Endothelial cell of umbilical vein (primary cell): ENCODE data around the gene MEPE. TPM values are rescaled to one million over a fixed set of nuclear protein-coding genes. Genes with fewer than 3 reads are reported as not detected.

Experiments used
- BruUV-seq: library from RNA; stranded (reverse); fragments of 400-500 nt; replicated peaks from 2 replicates; lab custom pipeline; 2021; lab: Mats Ljungman, UMichigan
- CTCF ChIA-PET: fragments of 300-600, 350-600 bp; sonication (Branson Sonifier 250); formaldehyde crosslinking; loops from one replicate; lab custom pipeline; 2021; ENCODE audit warnings: antibody characterized with exemption, inconsistent platforms; lab: Charles Lee
- POLR2A ChIA-PET: fragments of 300-600, 350-600 bp; sonication (Branson Sonifier 250); formaldehyde crosslinking; loops from one replicate; lab custom pipeline; 2021; ENCODE audit warnings: antibody characterized with exemption, inconsistent platforms; lab: Charles Lee
- DNase-seq: peaks from one replicate; pipeline ENCODE4 v3.0.0-alpha.2; 2011; ENCODE audit warnings: low read depth, low spot score
- FAIRE-seq: peaks from 2 replicates; lab custom pipeline; 2011; peaks lifted over from hg19 to GRCh38; lab: Jason Lieb, UNC
- H2AFZ ChIP-seq: 2 replicates; pipeline ENCODE4 v1.6.0; 2012; ENCODE audit warnings: low read depth, low read length, control low read depth, inconsistent platforms
- H3K27ac ChIP-seq: 2 replicates; pipeline ENCODE4 v1.5.1; 2011; ENCODE audit warnings: low read depth, mild to moderate bottlenecking, control low read depth, low read length, moderate library complexity; ENCODE audit not compliant: insufficient read depth
- H3K27me3 ChIP-seq, 2 experiments: 2 replicates each; pipeline versions ENCODE4 v1.6.0 to v1.6.1; 2011; ENCODE audit warnings: low read length in 2 of 2, mixed read lengths in 1 of 2; ENCODE audit not compliant: control insufficient read depth in 2 of 2, insufficient read depth in 2 of 2
- H3K36me3 ChIP-seq, 2 experiments: 2 replicates in 1 of 2; 3 replicates in 1 of 2; pipeline ENCODE4 v1.5.1; 2011; ENCODE audit warnings: low read length in 2 of 2, mild to moderate bottlenecking in 1 of 2, moderate library complexity in 1 of 2; ENCODE audit not compliant: control insufficient read depth in 2 of 2, insufficient read depth in 2 of 2; ENCODE audit errors: extremely low read depth in 1 of 2
- H3K4me1 ChIP-seq: 3 replicates; pipeline ENCODE4 v1.5.1; 2011; ENCODE audit warnings: mild to moderate bottlenecking, low read length; ENCODE audit not compliant: control insufficient read depth, insufficient read depth; ENCODE audit errors: extremely low read depth
- H3K4me2 ChIP-seq: 2 replicates; pipeline ENCODE4 v1.6.1; 2011; ENCODE audit warnings: low read length, control low read depth, mixed read lengths; ENCODE audit not compliant: insufficient read depth
- H3K4me3 ChIP-seq, 3 experiments: fragments of 200-600 bp in 1 of 3; sonication (generic), shearing (Covaris generic) in 1 of 3; replicated peaks in 1 of 3; 2 replicates each; pipeline ENCODE4 v1.5.1; 2011 to 2016; ENCODE audit warnings: control low read depth in 3 of 3, low read length in 3 of 3, mild to moderate bottlenecking in 2 of 3, inconsistent platforms in 1 of 3, low read depth in 1 of 3, moderate library complexity in 1 of 3; ENCODE audit not compliant: insufficient read depth in 1 of 3
- H3K79me2 ChIP-seq: 2 replicates; pipeline ENCODE4 v1.6.0; 2012; ENCODE audit warnings: low read length, inconsistent platforms; ENCODE audit not compliant: control insufficient read depth, insufficient read depth
- H3K9ac ChIP-seq: replicated peaks from 2 replicates; pipeline ENCODE3; 2011; ENCODE audit warnings: low read length, control low read depth; ENCODE audit not compliant: insufficient read depth; ENCODE audit errors: extremely low read depth
- H3K9me1 ChIP-seq: replicated peaks from 3 replicates; pipeline ENCODE4 v1.6.0; 2011; ENCODE audit warnings: mild to moderate bottlenecking, low read length; ENCODE audit not compliant: control insufficient read depth, insufficient read depth; ENCODE audit errors: extremely low read depth
- H3K9me3 ChIP-seq: replicated peaks from 2 replicates; pipeline ENCODE4 v1.5.1; 2012; ENCODE audit warnings: low read length, inconsistent platforms; ENCODE audit not compliant: control insufficient read depth, insufficient read depth
- H4K20me1 ChIP-seq: replicated peaks from 2 replicates; pipeline ENCODE3; 2011; ENCODE audit warnings: mild to moderate bottlenecking, low read length; ENCODE audit not compliant: control insufficient read depth, insufficient read depth; ENCODE audit errors: extremely low read depth
- EZH2 ChIP-seq: IDR thresholded peaks from 2 replicates; pipeline ENCODE4 v1.6.1; 2012; ENCODE audit warnings: borderline replicate concordance, low read depth, mild to moderate bottlenecking, moderate library complexity, low read length, inconsistent platforms; ENCODE audit not compliant: severe bottlenecking
- FOS ChIP-seq: IDR thresholded peaks from 2 replicates; pipeline ENCODE4 v1.6.1; 2011; ENCODE audit warnings: mild to moderate bottlenecking, low read length, moderate library complexity, borderline replicate concordance; ENCODE audit not compliant: insufficient read depth
- GATA2 ChIP-seq: IDR thresholded peaks from 2 replicates; pipeline ENCODE4 v1.7.0; 2011; ENCODE audit warnings: low read depth, mild to moderate bottlenecking, moderate library complexity, mixed read lengths, low read length; ENCODE audit not compliant: insufficient read length, insufficient read depth
- JUN ChIP-seq: IDR thresholded peaks from 2 replicates; pipeline ENCODE4 v1.6.1; 2011; ENCODE audit warnings: borderline replicate concordance, low read depth; ENCODE audit not compliant: insufficient read length, insufficient read depth
- MYC ChIP-seq: IDR thresholded peaks from one replicate; pipeline ENCODE4 v1.6.1; 2011; ENCODE audit warnings: mild to moderate bottlenecking, low read depth, low read length
- POLR2A ChIP-seq: IDR thresholded peaks from 2 replicates; pipeline ENCODE4 v1.6.1; 2012; ENCODE audit warnings: low read depth, mild to moderate bottlenecking, control low read depth, low read length
- POLR2AphosphoS5 ChIP-seq: IDR thresholded peaks from 2 replicates; pipeline ENCODE4 v1.6.1; 2012; ENCODE audit warnings: low read depth, mild to moderate bottlenecking, control low read depth, low read length, moderate library complexity; ENCODE audit not compliant: insufficient read depth
- dilution Hi-C: fragments of 300-500 bp; cut with MboI; formaldehyde crosslinking; loops from one replicate; pipeline ENCODE4 v1.15.0; 2019; ENCODE audit warnings: low sequenced_read_pairs; ENCODE audit not compliant: extremely low pct_ligation_motif_present
- intact Hi-C: fragments of 100-400 bp; cut with micrococcal nuclease; formaldehyde crosslinking; loops from one replicate; pipeline ENCODE4 v1.10.0; 2022
- polyA plus RNA-seq, 4 experiments: library from polyadenylated mRNA; depleted of rRNA in 3 of 4; stranded (reverse) in 3 of 4; unstranded in 1 of 4; fragments of >200 nt; gene quantifications; 2 replicates each; pipeline versions ENCODE4 v1.2.1 to v1.2.3, GENCODE V29; 2011 to 2012; ENCODE audit warnings: missing spikeins in 1 of 4
- total RNA-seq: library from RNA; stranded (reverse); gene quantifications from 2 replicates; pipeline ENCODE4 v1.2.3, GENCODE V29; 2021
- TF ChIP-seq, protein P1 (sequence below): IDR thresholded peaks from 2 replicates; pipeline ENCODE4 v1.6.1; 2011; ENCODE audit not compliant: insufficient read depth, insufficient read length
- TF ChIP-seq, protein P2 (sequence below), 2 donors: IDR thresholded peaks; 1 replicate in 1 of 2; 2 replicates in 1 of 2; pipeline ENCODE4 v1.5.1; 2011; ENCODE audit warnings: low read length in 2 of 2, mild to moderate bottlenecking in 2 of 2, moderate library complexity in 2 of 2, control low read depth in 1 of 2, inconsistent platforms in 1 of 2, low read depth in 1 of 2; ENCODE audit not compliant: insufficient read depth in 1 of 2; ENCODE audit errors: extremely low read depth in 1 of 2

MEPE gene
- total and polyA plus RNA-seq, 2 donors (not counting 3 experiments of a cell fraction or from before 2014, with no cell fraction given) = not detected

DNA sequence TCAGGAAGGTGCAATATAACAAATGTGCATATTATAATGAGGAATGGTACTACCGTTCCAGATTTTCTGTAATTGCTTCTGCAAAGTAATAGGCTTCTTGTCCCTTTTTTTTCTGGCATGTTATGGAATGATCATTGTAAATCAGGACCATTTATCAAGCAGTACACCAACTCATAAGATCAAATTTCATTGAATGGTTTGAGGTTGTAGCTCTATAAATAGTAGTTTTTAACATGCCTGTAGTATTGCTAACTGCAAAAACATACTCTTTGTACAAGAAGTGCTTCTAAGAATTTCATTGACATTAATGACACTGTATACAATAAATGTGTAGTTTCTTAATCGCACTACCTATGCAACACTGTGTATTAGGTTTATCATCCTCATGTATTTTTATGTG lies 20.8 kb upstream of the MEPE start:
- Histone ChIP-seq H3K9me3 (no peaks in the 10 kb centered on the region), H3K4me3 (no peak overlapping the region), H2AFZ (no peak overlapping the region), H3K27me3 (peaks cover 0 to 2% of the 10 kb centered on the region in 2 experiments), H4K20me1 (no peaks in the 10 kb centered on the region), H3K9me1 (no peaks in the 10 kb centered on the region), H3K79me2 (no peaks in the 10 kb centered on the region), H3K27ac (no peak overlapping the region), H3K4me2 (no peak overlapping the region), H3K36me3 (no peaks in the 10 kb centered on the region), H3K4me1 (no peaks in the 10 kb centered on the region), H3K9ac (no peak overlapping the region)
- intact Hi-C loops = no loop called here
- CTCF ChIA-PET = no interaction called here
- no peak for FAIRE-seq
- BruUV-seq = no TSS peak
- no peak for DNase-seq
- POLR2A ChIA-PET = no interaction called here
- dilution Hi-C loops = no loop called here
- TF ChIP-seq, protein P1, sequence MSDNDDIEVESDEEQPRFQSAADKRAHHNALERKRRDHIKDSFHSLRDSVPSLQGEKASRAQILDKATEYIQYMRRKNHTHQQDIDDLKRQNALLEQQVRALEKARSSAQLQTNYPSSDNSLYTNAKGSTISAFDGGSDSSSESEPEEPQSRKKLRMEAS = no peak
- TF ChIP-seq FOS (no peak), GATA2 (no peak), POLR2AphosphoS5 (no peak), JUN (no peak), MYC (no peak), EZH2 (no peak), POLR2A (no peak)
- TF ChIP-seq, protein P2, sequence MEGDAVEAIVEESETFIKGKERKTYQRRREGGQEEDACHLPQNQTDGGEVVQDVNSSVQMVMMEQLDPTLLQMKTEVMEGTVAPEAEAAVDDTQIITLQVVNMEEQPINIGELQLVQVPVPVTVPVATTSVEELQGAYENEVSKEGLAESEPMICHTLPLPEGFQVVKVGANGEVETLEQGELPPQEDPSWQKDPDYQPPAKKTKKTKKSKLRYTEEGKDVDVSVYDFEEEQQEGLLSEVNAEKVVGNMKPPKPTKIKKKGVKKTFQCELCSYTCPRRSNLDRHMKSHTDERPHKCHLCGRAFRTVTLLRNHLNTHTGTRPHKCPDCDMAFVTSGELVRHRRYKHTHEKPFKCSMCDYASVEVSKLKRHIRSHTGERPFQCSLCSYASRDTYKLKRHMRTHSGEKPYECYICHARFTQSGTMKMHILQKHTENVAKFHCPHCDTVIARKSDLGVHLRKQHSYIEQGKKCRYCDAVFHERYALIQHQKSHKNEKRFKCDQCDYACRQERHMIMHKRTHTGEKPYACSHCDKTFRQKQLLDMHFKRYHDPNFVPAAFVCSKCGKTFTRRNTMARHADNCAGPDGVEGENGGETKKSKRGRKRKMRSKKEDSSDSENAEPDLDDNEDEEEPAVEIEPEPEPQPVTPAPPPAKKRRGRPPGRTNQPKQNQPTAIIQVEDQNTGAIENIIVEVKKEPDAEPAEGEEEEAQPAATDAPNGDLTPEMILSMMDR (IDR thresholded peaks at IDR 0.05; ENCODE audit: extremely low read depth in 1 of 2, insufficient read depth in 1 of 2, low read depth in 1 of 2, low read length in 2 of 2) = no peak
